Activated CD4-positive, CD25-positive, alpha-beta regulatory T cell (primary cell): ENCODE results near the gene HSD17B13.
A peak's percentile ranks its signal among the peaks of the same experiment; 100 is the strongest.
"Not testable (repeated sequence)": the region's sequence is repeated elsewhere in the genome, so short reads cannot be mapped to it uniquely, and the experiment has no call there.

ENCODE experiments used
- DNase-seq, 4 experiments: peaks; one replicate each; lab custom pipeline; 2025; lab: John Stamatoyannopoulos, UW

HSD17B13 gene

DNA sequence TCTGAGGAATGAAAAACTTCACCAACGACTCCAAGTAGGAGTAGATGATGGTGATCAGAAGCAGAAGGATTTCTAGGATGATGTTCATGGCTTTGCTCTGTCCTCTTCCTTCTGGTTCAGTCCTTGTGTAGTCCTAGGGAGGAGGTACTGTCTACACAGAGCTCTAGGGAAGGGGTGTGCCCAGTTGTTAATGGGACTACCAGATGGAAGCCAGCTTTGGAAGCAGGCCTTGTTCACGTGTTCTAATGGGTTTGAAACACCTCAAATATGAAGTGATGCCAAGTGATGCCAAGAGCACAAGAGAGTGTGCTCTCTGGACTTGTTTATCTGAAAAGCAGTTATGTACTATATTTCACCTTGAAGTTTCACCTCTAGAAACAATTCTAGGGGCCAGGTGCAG is at the start of gene HSD17B13:
HSD17B13 (minus strand) TSS at position 129 of the 400 bp plus-strand sequence; CDS start at position 88, 41 bp downstream.
- no peak for DNase-seq

DNA sequence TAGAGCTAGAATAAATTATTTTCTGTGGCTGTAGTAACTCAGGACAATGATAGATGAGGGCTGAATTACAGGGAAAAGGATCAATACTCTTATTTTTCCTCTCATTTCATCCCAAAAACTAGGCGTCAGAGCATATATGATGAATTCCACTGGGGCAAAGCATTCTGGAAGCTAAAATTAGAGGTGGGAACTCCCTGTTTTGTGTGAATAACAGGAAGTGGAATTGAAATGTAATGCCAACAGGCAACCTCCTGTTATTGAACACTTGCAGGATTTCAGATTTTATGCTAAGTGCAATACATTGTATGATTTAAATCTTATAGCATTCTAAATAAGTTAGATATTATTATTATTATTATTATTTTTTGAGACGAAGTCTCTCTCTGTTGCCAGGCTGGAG is 47.4 kb upstream of the HSD17B13 start:
- DNase-seq, result no peak

GRCh38 chr4:87366521-87367162 is 44.0 kb upstream of the HSD17B13 start:
- DNase-seq, result no peak

- DNase-seq, result no peak
Measured at GRCh38 chr4:87365348-87365747, 42.7 kb upstream of the HSD17B13 start.

DNA sequence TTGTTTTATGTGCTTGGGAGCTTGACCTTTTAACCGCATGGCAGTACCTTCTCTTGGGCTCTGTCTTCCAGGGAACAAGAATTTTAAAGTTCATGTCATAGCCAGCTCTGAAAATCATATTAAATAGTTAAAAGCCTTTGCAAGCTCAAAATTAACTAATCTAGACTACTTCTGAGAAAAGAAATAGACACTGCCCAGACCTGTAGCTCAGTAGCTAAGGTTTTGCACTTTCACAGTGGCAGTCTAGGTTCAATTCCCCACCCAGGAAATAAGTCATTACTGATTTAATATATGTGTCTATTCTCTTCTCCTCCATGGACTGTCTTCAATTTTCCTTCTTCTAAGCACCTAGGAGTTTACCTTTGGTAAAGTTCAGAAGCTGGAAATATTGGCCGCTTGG is 40.9 kb upstream of the HSD17B13 start:
- DNase-seq, result no peak

DNA sequence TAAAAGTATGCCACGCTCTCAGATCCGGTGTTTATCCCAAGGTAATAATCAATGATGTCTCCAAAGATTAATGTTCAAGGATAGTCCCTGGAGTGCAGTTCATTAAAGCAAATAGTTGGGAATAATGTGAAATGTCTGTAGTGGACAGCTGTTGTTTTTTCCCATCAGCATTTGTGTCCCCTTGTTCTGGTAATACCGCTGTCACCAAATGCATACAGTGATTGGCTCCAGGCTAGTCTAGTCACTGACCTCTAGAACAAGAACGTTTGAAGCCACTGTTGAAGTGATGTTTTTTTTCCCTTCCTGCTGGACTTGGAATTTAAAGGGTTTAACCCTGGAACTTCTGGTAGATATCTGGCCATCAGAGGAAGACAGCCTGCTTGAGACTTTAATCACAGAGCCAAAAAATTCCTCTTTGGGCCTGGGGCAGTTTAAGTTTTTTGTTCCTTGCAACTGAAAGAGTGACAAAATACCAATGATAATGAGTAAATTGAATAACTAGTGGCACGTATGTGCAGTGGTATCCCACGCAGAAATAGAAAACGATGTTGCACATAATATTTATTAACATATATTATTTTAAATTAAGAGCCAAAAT is 37.8 kb upstream of the HSD17B13 start:
- no peak for DNase-seq

DNA sequence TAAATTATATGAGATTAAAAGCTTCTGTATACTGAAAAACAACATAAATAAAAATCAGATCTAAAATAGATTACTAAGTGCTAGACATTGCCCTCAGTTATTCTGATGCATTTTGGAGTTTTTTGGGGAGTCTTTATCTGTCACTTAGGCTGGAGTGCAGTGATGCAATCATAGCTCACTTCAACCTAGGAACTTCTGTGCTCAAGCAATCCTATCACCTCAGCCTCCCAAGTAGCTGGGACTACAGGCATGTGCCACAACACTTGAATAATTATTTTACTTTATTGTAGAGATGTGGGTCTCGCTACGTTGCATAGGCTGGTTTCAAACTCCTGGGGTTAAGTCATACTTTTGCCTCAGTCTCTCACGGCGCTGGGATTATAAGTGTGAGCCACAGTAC is 36.6 kb upstream of the HSD17B13 start:
- DNase-seq, result no peak

- no peak for DNase-seq
Measured at GRCh38 chr4:87356832-87357526, 34.3 kb upstream of the HSD17B13 start.

GRCh38 chr4:87354168-87355102 is 31.8 kb upstream of the HSD17B13 start:
- no peak for DNase-seq

- DNase-seq, result peak in 1 of 4 experiments; percentile 1
Measured at GRCh38 chr4:87353592-87353991, 30.9 kb upstream of the HSD17B13 start.

DNA sequence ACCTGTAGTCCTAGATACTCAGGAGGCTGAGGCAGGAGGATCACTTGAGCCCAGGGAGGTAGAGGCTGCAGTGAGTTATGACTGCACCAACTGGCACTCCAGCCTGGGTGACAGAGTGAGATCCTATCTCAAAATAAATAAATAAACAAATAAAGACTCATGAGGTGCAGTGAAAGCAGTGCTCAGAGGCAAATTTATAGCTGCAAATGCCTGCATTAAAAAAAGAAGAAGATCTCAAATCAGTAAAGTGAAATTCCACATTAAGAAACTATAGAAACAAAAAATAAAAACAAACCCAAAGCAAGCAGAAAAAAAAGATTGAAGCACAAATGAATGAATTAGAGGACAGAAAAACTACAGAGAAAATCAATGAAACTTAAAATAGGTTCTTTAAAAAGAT is 22.5 kb upstream of the HSD17B13 start:
- DNase-seq, result no peak

- no peak for DNase-seq
Measured at GRCh38 chr4:87342872-87343271, 20.2 kb upstream of the HSD17B13 start.

DNA sequence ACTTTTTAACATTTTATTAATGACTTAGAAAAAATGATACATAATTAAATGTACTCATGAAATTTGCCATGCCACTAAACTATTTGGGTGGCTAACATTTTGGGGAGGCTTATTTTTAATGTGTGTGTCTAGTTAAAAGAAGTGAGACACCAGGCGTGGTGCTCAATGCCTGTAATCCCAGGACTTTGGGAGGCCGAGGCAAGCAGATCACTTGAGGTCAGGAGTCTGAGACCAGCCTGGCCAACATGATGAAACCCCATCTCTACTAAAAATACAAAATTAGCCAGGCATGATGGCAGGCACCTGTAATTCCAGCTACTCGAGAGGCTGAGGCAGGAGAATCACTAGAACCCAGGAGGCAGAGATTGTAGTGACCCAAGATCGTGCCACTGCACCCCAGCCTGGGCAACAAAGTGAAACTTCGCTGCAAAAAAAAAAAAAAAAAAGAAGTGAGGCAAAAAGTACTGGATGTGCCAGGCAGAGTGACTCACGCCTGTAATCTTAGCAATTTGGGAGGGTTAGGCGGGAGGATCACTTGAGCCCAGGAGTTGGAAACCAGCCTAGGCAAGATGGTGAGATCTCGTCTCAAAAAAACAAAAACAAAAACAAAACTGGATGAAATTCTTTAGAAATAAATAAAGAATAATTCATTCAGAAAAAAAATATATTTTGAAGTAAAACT is 19.4 kb upstream of the HSD17B13 start:
- DNase-seq, result not testable (repeated sequence)

DNA sequence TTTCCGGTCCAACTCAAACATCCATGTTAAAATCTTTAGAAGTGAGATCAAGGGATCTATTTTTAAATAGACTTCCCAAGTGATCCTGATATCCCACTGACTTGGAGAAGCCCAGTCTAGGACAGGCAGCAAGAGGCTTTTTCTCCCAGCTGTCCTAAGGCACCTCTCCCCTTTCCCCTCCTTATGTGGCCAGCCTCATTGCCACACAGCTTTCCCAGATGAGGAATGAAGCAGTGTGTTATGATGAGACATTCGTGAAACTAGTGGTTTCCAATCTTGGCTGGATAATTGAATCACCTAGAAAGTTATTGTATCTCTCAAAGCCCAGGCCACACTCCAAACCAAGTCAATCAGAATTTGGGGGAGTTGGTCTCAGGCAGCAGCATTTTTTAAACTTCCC is 16.8 kb upstream of the HSD17B13 start:
- no peak for DNase-seq

- DNase-seq, result no peak
Measured at GRCh38 chr4:87337361-87337760, 14.7 kb upstream of the HSD17B13 start.

DNA sequence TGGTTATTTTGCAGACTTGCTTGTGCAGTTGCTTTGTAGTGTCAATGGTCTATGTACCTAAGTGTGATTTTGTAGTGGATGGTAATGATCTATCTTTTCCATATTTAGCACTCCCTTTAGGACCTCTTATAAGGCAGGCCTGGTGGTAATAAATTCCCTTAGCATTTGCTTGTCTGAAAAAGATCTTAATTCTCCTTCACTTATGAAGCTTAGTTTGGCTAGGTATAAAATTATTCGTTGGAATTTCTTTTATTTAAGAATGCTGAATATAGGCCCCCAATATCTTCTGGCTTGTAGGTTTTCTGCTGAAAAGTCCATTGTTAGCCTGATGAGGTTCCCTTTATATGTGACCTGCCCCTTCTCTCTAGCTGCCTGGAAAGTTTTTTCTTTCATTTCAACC is 10.6 kb upstream of the HSD17B13 start:
- DNase-seq, result no peak

DNA sequence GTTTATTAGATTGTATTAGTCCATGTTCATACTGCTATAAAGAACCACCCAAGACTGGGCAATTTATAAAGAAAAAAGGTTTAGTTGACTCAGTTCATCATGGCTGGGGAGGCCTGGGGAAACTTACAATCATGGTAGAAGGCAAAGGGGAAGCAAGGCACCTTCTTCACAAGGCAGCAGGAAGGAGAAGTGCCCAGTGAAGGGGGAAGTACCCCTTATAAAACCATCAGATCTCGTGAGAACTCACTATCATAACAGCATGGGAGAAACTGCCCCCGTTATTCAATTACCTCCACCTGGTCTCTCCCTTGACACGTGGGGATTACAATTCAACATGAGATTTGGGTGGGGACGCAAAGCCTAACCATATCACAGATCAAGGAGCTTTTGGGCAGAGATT is 8.1 kb upstream of the HSD17B13 start:
- DNase-seq, result no peak

- DNase-seq, result no peak
Measured at GRCh38 chr4:87327136-87327535, 4.5 kb upstream of the HSD17B13 start.

GRCh38 chr4:87326460-87326859 is 3.8 kb upstream of the HSD17B13 start:
- no peak for DNase-seq

GRCh38 chr4:87321888-87322287 is 794 bp downstream of the HSD17B13 start:
- DNase-seq, result no peak

GRCh38 chr4:87317527-87317926 is 5.2 kb downstream of the HSD17B13 start:
- DNase-seq, result no peak

GRCh38 chr4:87316961-87317360 is 5.7 kb downstream of the HSD17B13 start:
- DNase-seq, result no peak
